Transverse colon (tissue), 4 donors: ENCODE data around the gene PADI4. TPM values are rescaled to one million over a fixed set of nuclear protein-coding genes. Genes with fewer than 3 reads are reported as not detected.

ENCODE experiments used
- DNase-seq: peaks from one replicate; pipeline ENCODE4 v3.0.0-alpha.2; 2019
- H3K27ac ChIP-seq, 4 donors: fragments of 200-600 bp; sonication (generic); 2 replicates each; pipeline ENCODE4 v1.5.1; 2016 to 2018; ENCODE audit warnings: inconsistent platforms in 4 of 4
- H3K27me3 ChIP-seq: fragments of 200-600 bp; sonication (generic); 2 replicates; pipeline ENCODE4 v1.5.1; 2017; ENCODE audit warnings: inconsistent platforms
- H3K36me3 ChIP-seq, 4 donors: fragments of 200-600 bp; sonication (generic); 2 replicates each; pipeline ENCODE4 v1.5.1; 2017 to 2019; ENCODE audit warnings: inconsistent platforms in 4 of 4
- H3K4me1 ChIP-seq, 4 donors: fragments of 200-600 bp; sonication (generic); 2 replicates each; pipeline ENCODE4 v1.5.1; 2017 to 2020; ENCODE audit warnings: inconsistent platforms in 4 of 4
- H3K4me3 ChIP-seq, 4 donors: fragments of 200-600 bp; sonication (generic); 1 replicate in 1 of 4; 2 replicates in 3 of 4; pipeline versions ENCODE4 v1.5.1 to v1.6.1; 2017 to 2019; ENCODE audit warnings: inconsistent platforms in 4 of 4
- H3K9me3 ChIP-seq, 2 donors: fragments of 200-600 bp; sonication (generic); 2 replicates each; pipeline ENCODE4 v1.5.1; 2017 to 2019; ENCODE audit warnings: inconsistent platforms in 2 of 2
- CTCF ChIP-seq, 5 experiments: fragments of 200-600 bp in 3 of 5; fragments of 450-650 bp in 2 of 5; sonication (generic) in 3 of 5; IDR thresholded peaks; 1 replicate in 2 of 5; 2 replicates in 3 of 5; pipeline ENCODE4 v1.5.1; 2016 to 2017; ENCODE audit warnings: antibody characterized with exemption in 5 of 5, inconsistent platforms in 3 of 5, mild to moderate bottlenecking in 2 of 5, moderate library complexity in 1 of 5
- EP300 ChIP-seq: sonication (generic); formaldehyde crosslinking; IDR thresholded peaks from one replicate; pipeline ENCODE4 v1.6.1; 2017; ENCODE audit warnings: antibody characterized with exemption, low read depth
- POLR2A ChIP-seq: fragments of 450-650 bp; IDR thresholded peaks from one replicate; pipeline ENCODE4 v1.6.1; 2016; ENCODE audit warnings: antibody characterized with exemption, mild to moderate bottlenecking, moderate library complexity
- POLR2AphosphoS5 ChIP-seq, 3 donors: sonication (generic); formaldehyde crosslinking; IDR thresholded peaks; one replicate each; pipeline ENCODE4 v1.6.1; 2016; ENCODE audit warnings: antibody characterized with exemption in 3 of 3
- WGBS, 2 donors: methylation state at CpG; one replicate each; pipeline ENCODE4 v1.1.5; 2018; ENCODE audit warnings: low coverage in 1 of 2; 5-methylcytosine and 5-hydroxymethylcytosine counted together
- in situ Hi-C, 4 donors: fragments of 200-750 bp; cut with MboI; loops; one replicate each; pipeline versions ENCODE4 v1.15.0 to v1.15.1; 2017; ENCODE audit warnings: low sequenced_read_pairs in 3 of 4, low pct_ligation_motif_present in 1 of 4, low pct_unique_long_range_greater_than_20kb in 1 of 4
- intact Hi-C: fragments of 100-400 bp; cut with DNase I; formaldehyde crosslinking; loops from one replicate; pipeline ENCODE4 v1.15.1; 2023; ENCODE audit warnings: low total_unique reads
- total RNA-seq, 4 donors: library from RNA; depleted of rRNA; stranded (reverse); fragments of >200 nt; gene quantifications; one replicate each; pipeline ENCODE4 v1.1.0, GENCODE V29; 2016

The PADI4 gene
- total RNA-seq, 4 donors from 2014 or later = not detected

GRCh38 chr1:17282836-17283235 lies 25.2 kb upstream of the PADI4 start:
- Histone ChIP-seq H3K27ac (no peak overlapping the region), H3K9me3 (no peaks in the 10 kb centered on the region), H3K27me3 (peaks cover 24% of the 10 kb centered on the region), H3K4me3 (no peak overlapping the region), H3K36me3 (no peaks in the 10 kb centered on the region), H3K4me1 (no peaks in the 10 kb centered on the region)
- 85% methylated on average over 4 of the region's 5 CpGs; no CpG with 5 or more reads in 1 of the 2 donors for WGBS, 2 donors
- intact Hi-C loops = no loop called here
- DNase-seq = no peak
- in situ Hi-C loops = no loop called here
- TF ChIP-seq EP300 (no peak), POLR2A (no peak), CTCF (IDR thresholded peaks at IDR 0.05) (no peak), POLR2AphosphoS5 (IDR thresholded peaks at IDR 0.05) (no peak)

DNA sequence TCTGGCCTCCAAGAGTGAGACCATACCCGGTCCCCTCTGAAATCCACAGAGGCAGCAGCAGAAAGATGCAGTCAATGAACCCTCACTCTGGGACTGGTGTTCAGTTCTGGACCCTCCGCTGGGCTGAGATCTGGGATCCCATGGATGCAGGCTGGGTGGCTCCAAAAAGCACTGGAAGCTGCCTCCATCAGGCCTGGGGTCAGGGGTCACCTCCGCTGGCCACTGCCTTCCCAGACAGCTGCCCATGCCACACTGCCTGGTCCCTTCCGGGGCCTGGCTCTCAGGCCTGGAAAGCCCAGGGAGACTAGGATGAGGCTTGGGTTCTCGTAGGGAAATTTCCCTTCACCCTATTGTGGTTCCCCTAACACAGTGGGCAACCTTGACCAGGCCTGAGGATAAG lies 21.4 kb upstream of the PADI4 start:
- peaks cover 45% of the 10 kb centered on the region for H3K27me3 ChIP-seq
- in situ Hi-C loops = no loop called here
- H3K27ac ChIP-seq = no peak overlapping the region
- 85% methylated on average over 5 of the region's 5 CpGs; no CpG with 5 or more reads in 1 of the 2 donors for WGBS, 2 donors
- H3K4me1 ChIP-seq = no peaks in the 10 kb centered on the region
- H3K36me3 ChIP-seq = no peaks in the 10 kb centered on the region
- H3K9me3 ChIP-seq = no peaks in the 10 kb centered on the region
- DNase-seq = no peak
- intact Hi-C loops = no loop called here
- TF ChIP-seq POLR2AphosphoS5 (IDR thresholded peaks at IDR 0.05) (no peak), POLR2A (no peak), EP300 (no peak)
- H3K4me3 ChIP-seq = no peak overlapping the region

DNA sequence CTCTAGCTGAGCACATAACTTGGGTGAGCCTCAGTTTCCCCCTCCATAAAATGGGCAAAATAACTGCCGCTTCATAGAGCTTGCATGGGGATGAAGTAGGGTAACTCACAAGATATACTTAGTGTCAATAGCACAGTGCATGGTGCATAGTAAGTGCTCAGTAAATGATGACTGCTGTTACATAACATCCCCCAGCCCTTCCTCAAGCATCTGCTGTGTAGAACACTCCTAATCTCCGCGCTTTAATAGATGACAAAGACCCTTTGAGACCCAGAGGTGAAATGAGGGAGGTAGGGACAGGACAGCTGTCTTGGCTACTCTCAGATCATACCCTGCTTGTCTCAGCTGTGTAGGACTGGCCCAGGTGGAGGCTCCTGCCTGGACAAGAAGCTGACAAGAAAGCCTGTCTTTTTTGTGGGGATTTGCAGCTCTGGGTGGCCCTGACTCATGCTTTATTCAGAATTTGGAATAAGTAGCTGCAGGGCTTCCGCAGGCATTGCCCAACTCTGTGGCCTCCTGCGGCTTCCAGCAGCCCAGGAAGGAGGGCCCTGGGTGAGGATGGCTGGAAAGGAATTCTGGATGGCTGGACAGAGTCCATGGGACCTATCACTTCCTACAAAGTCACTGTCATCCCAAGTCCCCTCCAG lies 20.7 kb upstream of the PADI4 start:
- no peaks in the 10 kb centered on the region for H3K9me3 ChIP-seq
- 80 to 90% methylated on average over 1 to 5 of the region's 5 CpGs for WGBS, 2 donors
- peaks cover 49% of the 10 kb centered on the region for H3K27me3 ChIP-seq
- no peaks in the 10 kb centered on the region for H3K36me3 ChIP-seq
- intact Hi-C loops (no loop called here), in situ Hi-C loops (no loop called here)
- no peaks in the 10 kb centered on the region for H3K4me1 ChIP-seq
- TF ChIP-seq EP300 (no peak), POLR2A (no peak), POLR2AphosphoS5 (IDR thresholded peaks at IDR 0.05) (no peak), CTCF (IDR thresholded peaks at IDR 0.05) (no peak)
- no peak overlapping the region for H3K4me3 ChIP-seq
- no peak for DNase-seq
- H3K27ac ChIP-seq = no peak overlapping the region

GRCh38 chr1:17289721-17290120 lies 18.3 kb upstream of the PADI4 start:
- no peak overlapping the region for H3K4me3 ChIP-seq
- H3K27me3 ChIP-seq = peaks cover 44% of the 10 kb centered on the region
- H3K9me3 ChIP-seq = no peaks in the 10 kb centered on the region
- no peak for TF ChIP-seq EP300
- TF ChIP-seq POLR2A = no peak
- TF ChIP-seq POLR2AphosphoS5 (IDR thresholded peaks at IDR 0.05) = no peak
- TF ChIP-seq CTCF (IDR thresholded peaks at IDR 0.05) = no peak
- in situ Hi-C loops = no loop called here
- no peaks in the 10 kb centered on the region for H3K36me3 ChIP-seq
- no peak for DNase-seq
- intact Hi-C loops = no loop called here
- WGBS, 2 donors = 16 to 41% methylated on average over 2 of the region's 2 CpGs
- no peak overlapping the region for H3K27ac ChIP-seq
- no peaks in the 10 kb centered on the region for H3K4me1 ChIP-seq

- intact Hi-C loops (no loop called here), in situ Hi-C loops (no loop called here)
- no peak for DNase-seq
- Histone ChIP-seq H3K27me3 (peaks cover 42% of the 10 kb centered on the region), H3K9me3 (no peaks in the 10 kb centered on the region), H3K4me1 (no peaks in the 10 kb centered on the region), H3K27ac (no peak overlapping the region), H3K4me3 (no peak overlapping the region), H3K36me3 (no peaks in the 10 kb centered on the region)
- WGBS, 2 donors = 83 to 88% methylated on average over 2 to 3 of the region's 3 CpGs
- TF ChIP-seq CTCF (IDR thresholded peaks at IDR 0.05) (no peak), POLR2A (no peak), POLR2AphosphoS5 (IDR thresholded peaks at IDR 0.05) (no peak), EP300 (no peak)
Measured at GRCh38 chr1:17290553-17290952, 17.4 kb upstream of the PADI4 start.
